Brain pericyte (primary cell): Measurements from ENCODE around the gene TTC34.

Experiments
- DNase-seq: peaks from one replicate; pipeline ENCODE4 v3.0.0-alpha.2; 2012; ENCODE audit warnings: low read depth, low spot score

Gene TTC34

GRCh38 chr1:2812939-2813653, 11.6 kb upstream of the TTC34 start:
- no peak for DNase-seq

DNA sequence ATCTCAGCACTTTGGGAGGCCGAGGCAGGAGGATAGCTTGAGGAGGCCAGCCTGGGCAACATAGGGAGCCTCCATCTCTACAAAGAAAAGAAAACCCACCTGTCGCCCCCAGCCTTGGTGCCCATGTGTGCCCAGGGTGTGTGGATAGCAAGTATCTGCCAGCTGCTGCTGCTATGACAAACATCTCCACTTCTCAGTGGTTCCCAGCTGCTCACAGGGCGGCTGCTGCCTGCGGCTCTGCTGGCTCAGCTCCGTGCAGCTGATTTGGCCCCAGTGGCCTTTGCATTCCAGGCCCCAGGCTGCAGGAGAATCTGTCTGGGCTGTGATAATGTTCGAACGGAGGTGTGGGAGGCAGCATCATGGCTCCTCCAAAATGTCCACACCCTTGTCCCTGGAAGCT, 10.6 kb upstream of the TTC34 start:
- DNase-seq = no peak

GRCh38 chr1:2811533-2811918, 10.0 kb upstream of the TTC34 start:
- no peak for DNase-seq

GRCh38 chr1:2810899-2811532, 9.5 kb upstream of the TTC34 start:
- DNase-seq = no peak

GRCh38 chr1:2810281-2810680, 8.8 kb upstream of the TTC34 start:
- DNase-seq = no peak

GRCh38 chr1:2809656-2810055, 8.2 kb upstream of the TTC34 start:
- DNase-seq = no peak

GRCh38 chr1:2808831-2809605, 7.5 kb upstream of the TTC34 start:
- no peak for DNase-seq

DNA sequence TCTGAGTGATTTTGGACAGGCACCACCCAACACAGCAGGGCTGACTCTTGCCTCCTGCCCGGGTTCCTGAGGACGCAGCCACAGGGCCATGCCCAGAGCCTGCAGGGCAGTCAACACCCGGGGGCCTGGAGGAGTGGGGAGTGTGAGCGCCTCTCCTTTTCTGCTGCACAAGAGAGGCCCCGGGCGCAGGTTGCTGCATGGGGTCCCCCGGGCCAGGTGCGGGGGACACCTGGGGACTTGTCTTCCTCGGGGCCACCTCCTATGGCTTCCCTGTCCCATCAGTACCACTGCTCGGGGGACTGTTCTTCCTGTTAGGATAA, 6.9 kb upstream of the TTC34 start:
- DNase-seq = no peak

- DNase-seq = no peak
These were observed 6.3 kb upstream of the TTC34 start for GRCh38 chr1:2807678-2808385.

DNA sequence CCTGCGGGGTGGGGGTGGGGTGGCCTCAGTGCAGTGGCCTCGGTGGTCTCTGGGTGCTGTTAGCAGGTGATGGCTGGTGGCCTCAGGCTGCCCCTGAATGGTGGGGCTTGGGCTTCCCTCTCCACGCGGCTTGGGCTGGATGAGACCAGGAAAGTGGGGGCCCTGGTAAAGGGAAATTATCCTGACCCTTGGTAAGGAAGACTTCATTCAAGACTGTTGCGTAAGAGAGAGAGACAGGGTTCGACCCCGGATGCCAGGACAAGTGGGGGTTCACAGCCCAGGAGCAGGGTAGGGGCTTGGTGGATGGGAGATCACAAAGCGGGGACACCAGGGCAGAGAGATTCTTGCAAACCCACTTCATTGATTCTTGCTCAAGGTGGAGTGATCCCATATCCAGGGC, 5.5 kb upstream of the TTC34 start:
- no peak for DNase-seq

GRCh38 chr1:2806591-2806990, 5.1 kb upstream of the TTC34 start:
- DNase-seq = no peak

GRCh38 chr1:2805801-2806430, 4.4 kb upstream of the TTC34 start:
- no peak for DNase-seq

- no peak for DNase-seq
These were observed 3.3 kb upstream of the TTC34 start for GRCh38 chr1:2804628-2805351.

DNA sequence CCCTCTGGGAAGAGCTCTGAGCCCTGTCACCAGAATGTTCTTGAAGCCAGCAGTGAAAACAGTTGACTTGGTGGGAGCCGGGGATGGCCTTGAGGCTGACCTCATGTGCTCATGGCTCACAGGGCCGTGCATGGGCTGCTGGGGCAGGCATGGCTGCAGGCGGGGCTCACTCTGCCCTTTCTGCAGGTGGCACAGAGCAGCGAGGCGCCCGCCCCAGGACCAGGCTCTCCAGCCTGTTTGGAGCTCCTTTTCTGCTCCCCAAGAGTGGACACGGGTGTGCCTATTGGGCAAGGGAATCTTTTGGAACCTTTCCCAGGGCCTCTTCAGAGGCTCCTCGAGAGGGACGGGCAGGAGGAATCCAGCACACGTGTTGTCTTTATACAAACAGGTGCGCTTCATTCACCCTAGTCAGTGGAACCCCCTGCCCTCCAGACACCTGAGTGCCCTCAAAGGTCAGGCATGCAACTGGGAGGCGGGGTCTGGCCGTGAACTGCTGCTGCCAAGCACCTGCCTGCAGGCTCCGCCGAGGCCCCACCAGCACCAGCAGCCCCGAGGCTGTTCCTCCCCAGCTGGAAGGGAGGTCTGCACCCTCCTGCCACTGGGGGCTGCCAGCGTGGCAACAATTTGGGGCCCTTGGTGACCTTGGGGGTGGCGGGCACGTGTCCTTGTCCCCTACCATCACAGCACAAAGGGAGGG, 2.6 kb upstream of the TTC34 start:
- DNase-seq = no peak

DNA sequence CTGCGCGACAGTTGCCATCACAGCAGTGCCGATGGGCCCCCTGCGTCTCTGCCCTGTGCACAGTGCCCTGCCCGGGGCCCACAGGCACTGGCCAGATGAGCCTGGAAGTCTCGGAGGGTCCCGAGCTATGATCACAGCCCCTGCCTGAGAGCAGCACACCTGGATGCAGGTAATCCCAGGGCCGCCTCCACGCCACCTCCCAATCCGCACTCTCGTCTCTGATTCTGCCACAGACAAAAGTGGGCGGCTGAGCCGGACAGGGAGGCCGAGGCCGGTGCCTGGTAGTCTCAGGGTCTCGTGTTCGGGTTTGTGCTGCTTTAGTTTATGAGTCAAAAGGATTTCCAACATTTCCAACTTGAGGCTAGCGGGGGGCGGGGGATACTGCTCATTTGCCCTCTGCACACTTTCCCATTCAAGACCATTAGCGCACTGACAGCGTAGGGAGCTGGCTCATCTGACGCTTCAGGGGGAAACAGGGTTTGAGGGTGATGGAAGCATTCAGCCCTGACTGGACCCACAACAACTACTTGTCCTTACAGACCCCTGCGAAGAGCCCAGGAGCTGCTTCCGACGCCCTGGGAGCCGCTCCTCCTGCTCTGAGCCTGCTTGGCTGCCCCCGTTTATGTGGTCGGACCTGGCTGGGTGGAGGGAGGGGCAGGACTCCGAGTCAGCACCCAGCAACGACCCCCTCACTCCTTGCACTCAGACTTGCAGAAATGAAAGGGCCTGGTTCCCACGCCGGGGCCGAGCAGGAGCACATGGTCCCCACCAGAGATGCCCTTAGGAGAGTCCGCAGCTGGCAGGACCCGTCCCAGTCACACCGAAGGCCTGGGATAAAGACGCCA, 1.8 kb upstream of the TTC34 start:
- DNase-seq = no peak

GRCh38 chr1:2802421-2802961, 998 bp upstream of the TTC34 start:
- no peak for DNase-seq

GRCh38 chr1:2801046-2801445, 447 bp downstream of the TTC34 start:
- no peak for DNase-seq

DNA sequence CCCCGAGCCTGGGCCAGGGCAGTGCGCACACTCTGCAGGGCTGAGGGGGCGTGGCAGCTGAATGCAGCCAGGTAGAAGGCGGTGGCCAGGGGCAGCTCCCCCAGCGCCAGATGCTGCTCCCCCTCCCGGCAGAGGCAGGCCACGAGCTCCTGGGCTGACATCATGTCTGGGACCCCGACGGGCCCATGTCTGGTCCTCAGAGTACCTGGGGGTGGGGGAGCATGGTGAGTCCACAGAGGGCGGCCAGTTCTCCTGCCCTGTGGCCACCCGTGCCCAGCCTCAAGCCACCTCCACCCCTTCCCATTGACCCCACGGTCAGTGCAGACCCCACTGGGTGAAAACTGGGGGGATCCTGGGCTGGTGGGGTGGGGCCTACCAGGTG, 838 bp downstream of the TTC34 start:
- DNase-seq = no peak
